Islet precursor cell (in vitro differentiated cells): ENCODE measurements around the gene OR12D2.
"Not testable (repeated sequence)": the region's sequence is repeated elsewhere in the genome, so short reads cannot be mapped to it uniquely, and the experiment has no call there.

Experiments
- DNase-seq: peaks from one replicate; pipeline ENCODE4 v3.0.0-alpha.2; 2018

The OR12D2 gene

GRCh38 chr6:29395331-29395730, at the start of gene OR12D2:
TSS of gene OR12D2 (plus strand) at chr6:29395631. CDS start at chr6:29396700, 1,069 bp downstream.
- no peak for DNase-seq

- DNase-seq, result not testable (repeated sequence)
Observed at GRCh38 chr6:29349348-29349747, 46.1 kb upstream of the OR12D2 start.

- no peak for DNase-seq
Observed at GRCh38 chr6:29354980-29355379, 40.5 kb upstream of the OR12D2 start.

GRCh38 chr6:29355603-29356002, 39.8 kb upstream of the OR12D2 start:
- DNase-seq, result no peak

- DNase-seq, result no peak
Observed at GRCh38 chr6:29368765-29369164, 26.7 kb upstream of the OR12D2 start, which contains the start of gene OR5V1. TSS of gene OR5V1 (minus strand) at chr6:29368865. CDS start at chr6:29356195, 12,670 bp downstream.

- DNase-seq, result no peak
Observed at GRCh38 chr6:29375191-29375590, 20.2 kb upstream of the OR12D2 start, which contains the start of gene OR12D3. TSS of gene OR12D3 (minus strand) at chr6:29375291. CDS start at chr6:29375287, 4 bp downstream.

- no peak for DNase-seq
Observed at GRCh38 chr6:29376003-29376402, 19.4 kb upstream of the OR12D2 start.

GRCh38 chr6:29388533-29388932, 6.9 kb upstream of the OR12D2 start:
- no peak for DNase-seq

- DNase-seq, result no peak
Observed at GRCh38 chr6:29399525-29399924, 4.1 kb downstream of the OR12D2 start.

- DNase-seq, result no peak
Observed at GRCh38 chr6:29403801-29404200, 8.4 kb downstream of the OR12D2 start.

GRCh38 chr6:29414588-29414987, 19.2 kb downstream of the OR12D2 start, which contains the start of gene OR12D1:
TSS of gene OR12D1 (plus strand) at chr6:29414928.
- DNase-seq, result no peak

GRCh38 chr6:29419516-29419915, 24.1 kb downstream of the OR12D2 start:
- DNase-seq, result no peak

GRCh38 chr6:29424168-29424567, 28.7 kb downstream of the OR12D2 start:
- DNase-seq, result no peak

GRCh38 chr6:29424575-29424974, 29.1 kb downstream of the OR12D2 start:
- DNase-seq, result no peak

GRCh38 chr6:29425075-29425474, 29.6 kb downstream of the OR12D2 start:
- DNase-seq, result no peak

- DNase-seq, result no peak
Observed at GRCh38 chr6:29426654-29427053, 31.2 kb downstream of the OR12D2 start.

GRCh38 chr6:29436730-29437129, 41.3 kb downstream of the OR12D2 start:
- DNase-seq, result not testable (repeated sequence)

- DNase-seq, result no peak
Observed at GRCh38 chr6:29439006-29439405, 43.6 kb downstream of the OR12D2 start, which contains the start of gene OR10C1. TSS of gene OR10C1 (plus strand) at chr6:29439306. CDS start at chr6:29440016, 710 bp downstream.

- no peak for DNase-seq
Observed at GRCh38 chr6:29442719-29443118, 47.3 kb downstream of the OR12D2 start.

GRCh38 chr6:29444031-29444430, 48.6 kb downstream of the OR12D2 start:
- not testable (repeated sequence) for DNase-seq
